ENCODE results near the gene LTBP1.

The LTBP1 gene

GRCh38 chr2:33214857-33215256 lies 268.1 kb downstream of the LTBP1 start:
- no peaks in the 10 kb centered on the region for H3K27me3 ChIP-seq (ENCODE audit: control insufficient read depth, insufficient read depth, low read length)
- no peaks in the 10 kb centered on the region for H3K9me3 ChIP-seq (ENCODE audit: control insufficient read depth, low read depth, low read length)
- H3K4me1 ChIP-seq (ENCODE audit: control insufficient read depth, low read depth, low read length), result peaks cover 15% of the 10 kb centered on the region
- no peak overlapping the region for H3K27ac ChIP-seq (ENCODE audit: low read length)
- H3K9ac ChIP-seq (ENCODE audit: low read length), result no peak overlapping the region
- H3K4me3 ChIP-seq (ENCODE audit: low read length), result no peak overlapping the region
- H3K36me3 ChIP-seq (ENCODE audit: control insufficient read depth, low read depth, low read length), result no peaks in the 10 kb centered on the region

DNA sequence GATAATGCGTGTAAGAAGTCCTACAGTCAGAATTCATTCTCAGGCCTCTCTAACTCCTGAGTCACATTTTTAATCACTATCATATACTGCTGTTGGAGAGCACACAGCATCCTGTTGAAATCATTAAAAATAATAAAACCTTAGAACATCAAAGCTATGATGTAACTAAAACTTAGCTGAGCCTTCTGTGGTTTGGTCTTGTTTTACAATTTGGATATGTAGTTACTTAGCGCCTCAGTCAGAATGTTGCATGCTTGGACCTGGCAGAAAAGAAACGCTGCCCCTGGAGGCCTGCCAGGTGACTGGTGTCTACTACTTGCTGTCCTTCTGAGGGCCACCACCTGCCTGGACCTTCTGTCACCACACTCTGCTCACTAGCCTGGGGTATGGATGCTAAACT lies 268.5 kb downstream of the LTBP1 start:
- Histone ChIP-seq H3K9ac (ENCODE audit: low read length) (no peak overlapping the region), H3K36me3 (ENCODE audit: control insufficient read depth, low read depth, low read length) (no peaks in the 10 kb centered on the region), H3K27ac (ENCODE audit: low read length) (no peak overlapping the region), H3K4me1 (ENCODE audit: control insufficient read depth, low read depth, low read length) (peaks cover 18% of the 10 kb centered on the region), H3K27me3 (ENCODE audit: control insufficient read depth, insufficient read depth, low read length) (no peaks in the 10 kb centered on the region), H3K4me3 (ENCODE audit: low read length) (no peak overlapping the region), H3K9me3 (ENCODE audit: control insufficient read depth, low read depth, low read length) (no peaks in the 10 kb centered on the region)

DNA sequence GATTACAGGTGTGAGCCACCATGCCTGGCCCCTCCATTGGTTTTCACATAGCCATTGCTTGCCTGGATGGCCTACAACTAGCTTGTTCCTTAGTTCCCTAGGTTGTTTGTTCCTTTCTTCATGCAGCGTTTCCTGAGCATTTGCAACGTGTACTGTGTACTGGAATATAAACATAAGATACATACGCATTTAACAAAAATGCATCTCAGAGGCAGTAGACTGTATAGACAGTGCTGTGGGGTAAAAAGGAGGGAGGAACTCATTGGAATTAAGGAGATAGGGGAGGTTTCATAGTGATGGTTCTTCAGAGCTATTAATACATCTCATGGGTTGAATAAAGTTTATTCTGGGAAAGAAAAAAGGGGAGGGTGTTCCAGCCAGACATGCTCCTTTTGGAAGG lies 269.2 kb downstream of the LTBP1 start:
- no peak overlapping the region for H3K9ac ChIP-seq (ENCODE audit: low read length)
- H3K4me3 ChIP-seq (ENCODE audit: low read length), result no peak overlapping the region
- no peak overlapping the region for H3K27ac ChIP-seq (ENCODE audit: low read length)
- no peaks in the 10 kb centered on the region for H3K9me3 ChIP-seq (ENCODE audit: control insufficient read depth, low read depth, low read length)
- no peaks in the 10 kb centered on the region for H3K36me3 ChIP-seq (ENCODE audit: control insufficient read depth, low read depth, low read length)
- peaks cover 14% of the 10 kb centered on the region for H3K4me1 ChIP-seq (ENCODE audit: control insufficient read depth, low read depth, low read length)
- H3K27me3 ChIP-seq (ENCODE audit: control insufficient read depth, insufficient read depth, low read length), result no peaks in the 10 kb centered on the region

- H3K36me3 ChIP-seq (ENCODE audit: control insufficient read depth, low read depth, low read length), result no peaks in the 10 kb centered on the region
- H3K27ac ChIP-seq (ENCODE audit: low read length), result no peak overlapping the region
- no peak overlapping the region for H3K9ac ChIP-seq (ENCODE audit: low read length)
- no peak overlapping the region for H3K4me3 ChIP-seq (ENCODE audit: low read length)
- H3K27me3 ChIP-seq (ENCODE audit: control insufficient read depth, insufficient read depth, low read length), result no peaks in the 10 kb centered on the region
- peaks cover 14% of the 10 kb centered on the region for H3K4me1 ChIP-seq (ENCODE audit: control insufficient read depth, low read depth, low read length)
- H3K9me3 ChIP-seq (ENCODE audit: control insufficient read depth, low read depth, low read length), result no peaks in the 10 kb centered on the region
Observed at GRCh38 chr2:33216508-33217182, 269.9 kb downstream of the LTBP1 start.

GRCh38 chr2:33217406-33217805 lies 270.7 kb downstream of the LTBP1 start:
- Histone ChIP-seq H3K9ac (ENCODE audit: low read length) (no peak overlapping the region), H3K36me3 (ENCODE audit: control insufficient read depth, low read depth, low read length) (no peaks in the 10 kb centered on the region), H3K4me3 (ENCODE audit: low read length) (no peak overlapping the region), H3K27me3 (ENCODE audit: control insufficient read depth, insufficient read depth, low read length) (no peaks in the 10 kb centered on the region), H3K4me1 (ENCODE audit: control insufficient read depth, low read depth, low read length) (peaks cover 14% of the 10 kb centered on the region), H3K9me3 (ENCODE audit: control insufficient read depth, low read depth, low read length) (no peaks in the 10 kb centered on the region), H3K27ac (ENCODE audit: low read length) (no peak overlapping the region)

- Histone ChIP-seq H3K27ac (ENCODE audit: low read length) (no peak overlapping the region), H3K9me3 (ENCODE audit: control insufficient read depth, low read depth, low read length) (no peaks in the 10 kb centered on the region)
Observed at GRCh38 chr2:33219114-33219513, 272.4 kb downstream of the LTBP1 start.

DNA sequence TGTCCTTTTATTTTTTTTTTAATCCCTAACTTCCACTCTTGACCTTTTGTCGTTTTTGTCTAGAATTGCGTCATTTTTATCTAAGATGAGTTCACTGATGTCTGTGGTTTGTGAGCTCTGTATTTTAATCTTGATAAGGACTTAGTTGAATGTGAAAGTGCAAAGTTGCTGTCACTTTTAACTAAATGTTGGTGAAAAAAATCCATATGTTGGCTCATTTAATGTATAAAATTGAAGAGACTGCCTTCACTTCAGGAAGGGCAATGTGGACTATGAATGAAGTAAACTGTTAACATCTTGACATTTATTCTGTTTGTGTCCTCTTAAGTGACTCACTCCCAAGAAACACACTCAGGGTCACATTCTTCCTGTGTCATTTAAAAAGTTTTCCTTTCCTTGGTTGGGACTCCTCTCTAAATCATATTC lies 273.1 kb downstream of the LTBP1 start:
- no peak overlapping the region for H3K9ac ChIP-seq (ENCODE audit: low read length)
- no peaks in the 10 kb centered on the region for H3K9me3 ChIP-seq (ENCODE audit: control insufficient read depth, low read depth, low read length)
- no peak overlapping the region for H3K27ac ChIP-seq (ENCODE audit: low read length)
- H3K4me3 ChIP-seq (ENCODE audit: low read length), result no peak overlapping the region
- H3K36me3 ChIP-seq (ENCODE audit: control insufficient read depth, low read depth, low read length), result no peaks in the 10 kb centered on the region
- H3K27me3 ChIP-seq (ENCODE audit: control insufficient read depth, insufficient read depth, low read length), result no peaks in the 10 kb centered on the region
- peaks cover 14% of the 10 kb centered on the region for H3K4me1 ChIP-seq (ENCODE audit: control insufficient read depth, low read depth, low read length)

More at GRCh38 chr2:33219114-33219513, 272.4 kb downstream of the LTBP1 start:
- H3K36me3 ChIP-seq (ENCODE audit: control insufficient read depth, low read depth, low read length), result no peaks in the 10 kb centered on the region
- H3K4me3 ChIP-seq (ENCODE audit: low read length), result no peak overlapping the region
- H3K27me3 ChIP-seq (ENCODE audit: control insufficient read depth, insufficient read depth, low read length), result no peaks in the 10 kb centered on the region
- H3K9ac ChIP-seq (ENCODE audit: low read length), result no peak overlapping the region
- H3K4me1 ChIP-seq (ENCODE audit: control insufficient read depth, low read depth, low read length), result peaks cover 14% of the 10 kb centered on the region

GRCh38 chr2:33220533-33220932 lies 273.8 kb downstream of the LTBP1 start:
- Histone ChIP-seq H3K9ac (ENCODE audit: low read length) (no peak overlapping the region), H3K4me3 (ENCODE audit: low read length) (no peak overlapping the region), H3K4me1 (ENCODE audit: control insufficient read depth, low read depth, low read length) (peaks cover 14% of the 10 kb centered on the region), H3K27me3 (ENCODE audit: control insufficient read depth, insufficient read depth, low read length) (no peaks in the 10 kb centered on the region), H3K36me3 (ENCODE audit: control insufficient read depth, low read depth, low read length) (no peaks in the 10 kb centered on the region), H3K9me3 (ENCODE audit: control insufficient read depth, low read depth, low read length) (no peaks in the 10 kb centered on the region), H3K27ac (ENCODE audit: low read length) (no peak overlapping the region)

DNA sequence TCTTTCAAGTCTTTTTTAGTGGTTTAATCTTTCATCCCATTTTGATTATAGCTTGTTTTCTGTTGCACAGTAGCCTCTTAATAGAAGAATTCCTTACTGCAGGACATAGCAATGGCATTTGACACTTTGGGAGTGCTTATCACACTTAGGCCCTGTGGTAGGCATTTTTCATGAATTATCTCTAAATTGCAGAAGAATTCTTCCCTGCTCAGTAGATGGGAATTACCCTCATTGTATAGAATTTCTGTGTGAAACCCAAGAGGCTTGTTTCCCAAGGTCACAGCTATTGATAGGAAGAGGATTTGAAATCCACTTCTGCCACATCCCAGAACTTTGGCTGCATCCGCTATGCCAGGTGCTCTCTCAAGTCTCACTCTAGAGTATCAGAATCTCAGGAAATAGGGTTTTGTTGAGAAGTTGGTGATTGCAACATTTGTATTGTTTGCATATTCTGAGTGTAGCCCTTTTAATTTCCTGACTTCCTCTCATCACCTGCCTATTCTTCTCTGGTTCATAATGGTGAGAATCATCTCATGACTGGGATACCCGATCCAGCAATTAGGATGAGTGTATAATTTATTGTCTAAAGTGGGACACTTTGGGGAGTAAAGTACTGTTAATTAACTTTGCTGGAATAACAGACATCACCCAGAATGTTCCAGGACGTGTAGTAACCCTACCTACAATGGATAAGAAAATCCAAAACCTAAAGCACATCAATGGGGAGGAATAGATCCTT lies 274.5 kb downstream of the LTBP1 start:
- Histone ChIP-seq H3K36me3 (ENCODE audit: control insufficient read depth, low read depth, low read length) (no peaks in the 10 kb centered on the region), H3K27me3 (ENCODE audit: control insufficient read depth, insufficient read depth, low read length) (no peaks in the 10 kb centered on the region), H3K27ac (ENCODE audit: low read length) (no peak overlapping the region)

DNA sequence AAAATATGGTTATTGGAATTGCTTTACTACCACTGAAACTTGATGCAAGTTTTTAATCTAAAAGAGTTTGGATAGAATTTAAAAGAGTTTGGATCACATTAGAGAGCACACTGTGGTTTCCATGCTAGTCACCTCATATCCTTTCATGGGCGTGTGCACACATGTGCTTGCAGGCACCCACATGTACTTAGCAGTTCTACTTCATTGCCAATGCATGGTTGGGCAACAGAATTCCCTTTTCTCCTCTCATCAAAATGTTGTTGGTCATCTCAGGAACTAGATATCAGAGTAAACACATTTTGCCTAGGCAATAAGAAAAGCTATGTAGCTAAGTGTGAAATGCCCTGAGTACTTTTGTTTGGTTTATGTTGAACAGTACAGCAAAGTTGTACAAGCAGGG lies 275.6 kb downstream of the LTBP1 start:
- H3K4me1 ChIP-seq (ENCODE audit: control insufficient read depth, low read depth, low read length), result peaks cover 14% of the 10 kb centered on the region
- H3K4me3 ChIP-seq (ENCODE audit: low read length), result no peak overlapping the region
- H3K9ac ChIP-seq (ENCODE audit: low read length), result no peak overlapping the region
- H3K9me3 ChIP-seq (ENCODE audit: control insufficient read depth, low read depth, low read length), result no peaks in the 10 kb centered on the region
- H3K36me3 ChIP-seq (ENCODE audit: control insufficient read depth, low read depth, low read length), result no peaks in the 10 kb centered on the region
- no peaks in the 10 kb centered on the region for H3K27me3 ChIP-seq (ENCODE audit: control insufficient read depth, insufficient read depth, low read length)
- no peak overlapping the region for H3K27ac ChIP-seq (ENCODE audit: low read length)

More for the DNA sequence above, 274.5 kb downstream of the LTBP1 start:
- Histone ChIP-seq H3K4me3 (ENCODE audit: low read length) (no peak overlapping the region), H3K9ac (ENCODE audit: low read length) (no peak overlapping the region), H3K4me1 (ENCODE audit: control insufficient read depth, low read depth, low read length) (peaks cover 14% of the 10 kb centered on the region), H3K9me3 (ENCODE audit: control insufficient read depth, low read depth, low read length) (no peaks in the 10 kb centered on the region)

DNA sequence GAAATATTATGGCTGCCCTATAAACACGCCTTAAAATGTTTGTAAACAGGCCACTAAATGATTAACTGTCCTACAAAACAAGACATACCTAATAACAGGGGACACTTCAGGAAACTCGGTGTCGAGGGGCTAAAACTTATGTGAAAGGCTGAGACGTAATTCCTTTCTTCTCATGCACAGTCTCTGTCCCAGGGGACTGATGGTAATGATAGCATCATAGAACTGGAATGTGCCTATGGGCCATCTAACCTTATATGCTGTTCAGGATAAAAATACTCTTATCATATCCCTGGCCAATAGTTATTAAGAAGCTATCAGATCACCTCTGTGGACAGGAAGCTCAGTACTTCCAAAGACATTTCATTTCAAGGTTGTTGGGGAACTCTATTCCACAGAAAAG lies 277.1 kb downstream of the LTBP1 start:
- Histone ChIP-seq H3K9ac (ENCODE audit: low read length) (no peak overlapping the region), H3K36me3 (ENCODE audit: control insufficient read depth, low read depth, low read length) (no peaks in the 10 kb centered on the region), H3K4me1 (ENCODE audit: control insufficient read depth, low read depth, low read length) (peaks cover 13% of the 10 kb centered on the region), H3K27me3 (ENCODE audit: control insufficient read depth, insufficient read depth, low read length) (no peaks in the 10 kb centered on the region), H3K27ac (ENCODE audit: low read length) (no peak overlapping the region), H3K4me3 (ENCODE audit: low read length) (no peak overlapping the region), H3K9me3 (ENCODE audit: control insufficient read depth, low read depth, low read length) (no peaks in the 10 kb centered on the region)

DNA sequence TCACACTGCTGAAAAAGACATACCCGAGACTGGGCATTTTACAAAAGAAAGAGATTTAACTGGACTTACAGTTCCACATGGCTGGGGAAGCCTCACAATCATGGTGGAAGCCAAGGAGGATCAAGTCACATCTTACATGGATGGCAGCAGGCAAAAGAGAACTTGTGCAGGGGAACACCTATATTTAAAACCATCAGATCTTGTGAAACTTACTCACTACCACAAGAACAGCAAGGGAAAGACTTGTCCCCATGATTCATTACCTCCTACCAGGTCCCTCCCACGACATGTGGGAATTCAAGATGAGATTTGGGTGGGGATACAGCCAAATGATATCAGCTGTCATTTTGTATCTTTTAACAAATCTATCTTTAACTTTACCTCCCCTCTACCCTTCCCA lies 278.6 kb downstream of the LTBP1 start:
- Histone ChIP-seq H3K27ac (ENCODE audit: low read length) (no peak overlapping the region), H3K9me3 (ENCODE audit: control insufficient read depth, low read depth, low read length) (no peaks in the 10 kb centered on the region), H3K4me1 (ENCODE audit: control insufficient read depth, low read depth, low read length) (no peaks in the 10 kb centered on the region), H3K27me3 (ENCODE audit: control insufficient read depth, insufficient read depth, low read length) (no peaks in the 10 kb centered on the region), H3K4me3 (ENCODE audit: low read length) (no peak overlapping the region), H3K9ac (ENCODE audit: low read length) (no peak overlapping the region), H3K36me3 (ENCODE audit: control insufficient read depth, low read depth, low read length) (no peaks in the 10 kb centered on the region)
